ENCODE measurements around the gene ECEL1.

Gene ECEL1

DNA sequence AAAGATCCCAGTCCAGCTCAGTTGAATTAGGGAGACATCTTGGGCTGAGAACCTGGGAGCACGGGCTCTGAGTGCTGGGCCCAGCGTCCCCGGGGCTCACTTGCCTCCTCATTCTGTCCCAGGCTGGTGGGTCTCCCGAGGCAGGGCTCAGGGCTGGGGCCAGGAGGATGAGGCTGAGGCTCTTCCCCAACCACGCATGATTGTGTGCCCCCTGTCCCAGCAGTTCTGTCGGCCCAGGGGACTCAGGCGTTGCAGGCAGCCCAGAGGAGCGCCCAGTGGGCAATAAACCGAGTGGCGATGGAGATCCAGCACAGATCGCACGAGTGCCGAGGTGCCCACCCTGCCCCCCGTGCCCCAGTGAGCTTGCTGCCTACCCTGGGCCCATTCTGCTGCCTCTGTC, 33.5 kb upstream of the ECEL1 start (continued):
- TF ChIP-seq, protein P1, sequence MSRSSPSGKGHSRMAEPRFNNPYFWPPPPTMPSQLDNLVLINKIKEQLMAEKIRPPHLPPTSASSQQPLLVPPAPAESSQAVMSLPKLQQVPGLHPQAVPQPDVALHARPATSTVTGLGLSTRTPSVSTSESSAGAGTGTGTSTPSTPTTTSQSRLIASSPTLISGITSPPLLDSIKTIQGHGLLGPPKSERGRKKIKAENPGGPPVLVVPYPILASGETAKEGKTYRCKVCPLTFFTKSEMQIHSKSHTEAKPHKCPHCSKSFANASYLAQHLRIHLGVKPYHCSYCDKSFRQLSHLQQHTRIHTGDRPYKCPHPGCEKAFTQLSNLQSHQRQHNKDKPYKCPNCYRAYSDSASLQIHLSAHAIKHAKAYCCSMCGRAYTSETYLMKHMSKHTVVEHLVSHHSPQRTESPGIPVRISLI (tag by site-specific recombination; IDR thresholded peaks at IDR 0.05) = no peak
- TF ChIP-seq ZNF660 (tag by site-specific recombination; IDR thresholded peaks at IDR 0.05) (no peak), SP2 (tag by site-specific recombination; IDR thresholded peaks at IDR 0.05) (no peak), ZNF747 (tag by site-specific recombination; IDR thresholded peaks at IDR 0.05) (no peak), ZNF654 (tag by site-specific recombination; IDR thresholded peaks at IDR 0.05; ENCODE audit: low read depth) (no peak), GLIS2 (tag by site-specific recombination; IDR thresholded peaks at IDR 0.05) (no peak)
- TF ChIP-seq, protein P2, sequence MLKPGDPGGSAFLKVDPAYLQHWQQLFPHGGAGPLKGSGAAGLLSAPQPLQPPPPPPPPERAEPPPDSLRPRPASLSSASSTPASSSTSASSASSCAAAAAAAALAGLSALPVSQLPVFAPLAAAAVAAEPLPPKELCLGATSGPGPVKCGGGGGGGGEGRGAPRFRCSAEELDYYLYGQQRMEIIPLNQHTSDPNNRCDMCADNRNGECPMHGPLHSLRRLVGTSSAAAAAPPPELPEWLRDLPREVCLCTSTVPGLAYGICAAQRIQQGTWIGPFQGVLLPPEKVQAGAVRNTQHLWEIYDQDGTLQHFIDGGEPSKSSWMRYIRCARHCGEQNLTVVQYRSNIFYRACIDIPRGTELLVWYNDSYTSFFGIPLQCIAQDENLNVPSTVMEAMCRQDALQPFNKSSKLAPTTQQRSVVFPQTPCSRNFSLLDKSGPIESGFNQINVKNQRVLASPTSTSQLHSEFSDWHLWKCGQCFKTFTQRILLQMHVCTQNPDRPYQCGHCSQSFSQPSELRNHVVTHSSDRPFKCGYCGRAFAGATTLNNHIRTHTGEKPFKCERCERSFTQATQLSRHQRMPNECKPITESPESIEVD (tag by site-specific recombination; IDR thresholded peaks at IDR 0.05) = no peak

DNA sequence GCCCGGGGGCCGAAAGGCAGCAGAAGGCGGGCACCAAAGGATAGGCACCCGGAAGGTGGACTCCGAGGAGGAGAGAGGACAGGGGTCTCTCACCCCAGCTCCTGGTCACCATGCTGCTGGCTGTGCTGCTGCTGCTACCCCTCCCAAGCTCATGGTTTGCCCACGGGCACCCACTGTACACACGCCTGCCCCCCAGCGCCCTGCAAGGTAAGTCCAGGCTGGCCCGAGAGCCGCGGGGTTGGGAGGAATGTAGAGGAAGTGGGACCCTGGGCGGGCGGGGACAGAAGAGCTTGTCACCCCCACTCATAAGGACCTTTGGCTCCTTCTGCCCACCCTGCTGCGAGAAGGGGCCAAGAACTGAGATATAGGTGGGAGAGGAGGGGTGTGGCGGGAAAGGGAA, 32.9 kb upstream of the ECEL1 start:
- ChIA-PET POLR2A (no interaction called here), CTCF (interaction anchor here (0.6 to 4.9 kb wide), 12 partner anchors 17 to 843 kb away, joined by 3 to 77 read pairs (median 4); no protein-coding TSS in a partner anchor)
- no peaks in the 10 kb centered on the region; the same call in 1 of the 2 replicates for H3K4me1 ChIP-seq (ENCODE audit: control insufficient read depth, insufficient read depth, low read length)
- H3K36me3 ChIP-seq (ENCODE audit: control insufficient read depth in 2 of 2, insufficient read depth in 1 of 2, low read length in 2 of 2) = no peaks in the 10 kb centered on the region
- TF ChIP-seq ZNF548 (tag by site-specific recombination; IDR thresholded peaks at IDR 0.05) (no peak), ZNF561 (tag by site-specific recombination; IDR thresholded peaks at IDR 0.05; ENCODE audit: borderline replicate concordance) (no peak), ZSCAN16 (tag by site-specific recombination; IDR thresholded peaks at IDR 0.05) (no peak), ZNF302 (tag by site-specific recombination; IDR thresholded peaks at IDR 0.05; ENCODE audit: low read depth) (no peak), MEIS1 (CRISPR knock-in tag; IDR thresholded peaks at IDR 0.05; ENCODE audit: borderline replicate concordance) (no peak), ZNF664 (tag by site-specific recombination; IDR thresholded peaks at IDR 0.05) (no peak)
- TF ChIP-seq, protein P3, sequence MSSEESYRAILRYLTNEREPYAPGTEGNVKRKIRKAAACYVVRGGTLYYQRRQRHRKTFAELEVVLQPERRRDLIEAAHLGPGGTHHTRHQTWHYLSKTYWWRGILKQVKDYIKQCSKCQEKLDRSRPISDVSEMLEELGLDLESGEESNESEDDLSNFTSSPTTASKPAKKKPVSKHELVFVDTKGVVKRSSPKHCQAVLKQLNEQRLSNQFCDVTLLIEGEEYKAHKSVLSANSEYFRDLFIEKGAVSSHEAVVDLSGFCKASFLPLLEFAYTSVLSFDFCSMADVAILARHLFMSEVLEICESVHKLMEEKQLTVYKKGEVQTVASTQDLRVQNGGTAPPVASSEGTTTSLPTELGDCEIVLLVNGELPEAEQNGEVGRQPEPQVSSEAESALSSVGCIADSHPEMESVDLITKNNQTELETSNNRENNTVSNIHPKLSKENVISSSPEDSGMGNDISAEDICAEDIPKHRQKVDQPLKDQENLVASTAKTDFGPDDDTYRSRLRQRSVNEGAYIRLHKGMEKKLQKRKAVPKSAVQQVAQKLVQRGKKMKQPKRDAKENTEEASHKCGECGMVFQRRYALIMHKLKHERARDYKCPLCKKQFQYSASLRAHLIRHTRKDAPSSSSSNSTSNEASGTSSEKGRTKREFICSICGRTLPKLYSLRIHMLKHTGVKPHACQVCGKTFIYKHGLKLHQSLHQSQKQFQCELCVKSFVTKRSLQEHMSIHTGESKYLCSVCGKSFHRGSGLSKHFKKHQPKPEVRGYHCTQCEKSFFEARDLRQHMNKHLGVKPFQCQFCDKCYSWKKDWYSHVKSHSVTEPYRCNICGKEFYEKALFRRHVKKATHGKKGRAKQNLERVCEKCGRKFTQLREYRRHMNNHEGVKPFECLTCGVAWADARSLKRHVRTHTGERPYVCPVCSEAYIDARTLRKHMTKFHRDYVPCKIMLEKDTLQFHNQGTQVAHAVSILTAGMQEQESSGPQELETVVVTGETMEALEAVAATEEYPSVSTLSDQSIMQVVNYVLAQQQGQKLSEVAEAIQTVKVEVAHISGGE (tag by site-specific recombination; conservative IDR thresholded peaks at IDR 0.05; ENCODE audit: low read depth) = no peak
- TF ChIP-seq, protein P4, sequence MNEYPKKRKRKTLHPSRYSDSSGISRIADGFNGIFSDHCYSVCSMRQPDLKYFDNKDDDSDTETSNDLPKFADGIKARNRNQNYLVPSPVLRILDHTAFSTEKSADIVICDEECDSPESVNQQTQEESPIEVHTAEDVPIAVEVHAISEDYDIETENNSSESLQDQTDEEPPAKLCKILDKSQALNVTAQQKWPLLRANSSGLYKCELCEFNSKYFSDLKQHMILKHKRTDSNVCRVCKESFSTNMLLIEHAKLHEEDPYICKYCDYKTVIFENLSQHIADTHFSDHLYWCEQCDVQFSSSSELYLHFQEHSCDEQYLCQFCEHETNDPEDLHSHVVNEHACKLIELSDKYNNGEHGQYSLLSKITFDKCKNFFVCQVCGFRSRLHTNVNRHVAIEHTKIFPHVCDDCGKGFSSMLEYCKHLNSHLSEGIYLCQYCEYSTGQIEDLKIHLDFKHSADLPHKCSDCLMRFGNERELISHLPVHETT (tag by site-specific recombination; IDR thresholded peaks at IDR 0.05) = no peak
- H3K27ac ChIP-seq (ENCODE audit: extremely low read depth, low read depth, low read length) = no peak overlapping the region
- H3K9me3 ChIP-seq (ENCODE audit: control insufficient read depth, insufficient read depth, low read depth, low read length) = no peaks in the 10 kb centered on the region
- H3K4me3 ChIP-seq (ENCODE audit: low read depth, low read length) = no peak overlapping the region

All from HEK293 (cell line).